H9 (cell line): Measurements from ENCODE around the gene MYOZ3. TPM values are rescaled to one million over a fixed set of nuclear protein-coding genes. Genes with fewer than 3 reads are reported as not detected.

Source experiments
- DNase-seq: peaks from one replicate; pipeline ENCODE4 v3.0.0-alpha.2; 2017
- H2AFZ ChIP-seq: one replicate; pipeline ENCODE4 v1.6.1; 2013; ENCODE audit warnings: mild to moderate bottlenecking, low read length, control low read depth, moderate library complexity
- H2AK5ac ChIP-seq: 2 replicates; pipeline ENCODE4 v1.6.1; 2013; ENCODE audit warnings: low read length, control low read depth, mixed read lengths; ENCODE audit not compliant: insufficient read length
- H2BK120ac ChIP-seq: one replicate; pipeline ENCODE4 v1.6.1; 2013; ENCODE audit warnings: low read depth, mild to moderate bottlenecking, low read length, control low read depth, inconsistent platforms; ENCODE audit not compliant: poor library complexity, severe bottlenecking
- H2BK12ac ChIP-seq: 2 replicates; pipeline ENCODE4 v1.6.1; 2013; ENCODE audit warnings: low read length, control low read depth, mixed read lengths, low read depth; ENCODE audit not compliant: insufficient read length
- H2BK15ac ChIP-seq: 2 replicates; pipeline ENCODE4 v1.6.1; 2013; ENCODE audit warnings: low read depth, low read length, control low read depth
- H2BK20ac ChIP-seq: one replicate; pipeline ENCODE4 v1.6.1; 2013; ENCODE audit warnings: low read depth, mild to moderate bottlenecking, low read length, control low read depth, inconsistent platforms; ENCODE audit not compliant: poor library complexity, severe bottlenecking
- H2BK5ac ChIP-seq: 2 replicates; pipeline ENCODE4 v1.6.1; 2013; ENCODE audit warnings: low read length, control low read depth, mixed read lengths; ENCODE audit not compliant: insufficient read length
- H3K14ac ChIP-seq: 2 replicates; pipeline ENCODE4 v1.6.1; 2013; ENCODE audit warnings: low read length, control low read depth; ENCODE audit not compliant: insufficient read depth
- H3K18ac ChIP-seq: 2 replicates; pipeline ENCODE4 v1.6.1; 2013; ENCODE audit warnings: low read depth, mild to moderate bottlenecking, mixed read lengths, low read length, control low read depth; ENCODE audit not compliant: insufficient read length
- H3K23ac ChIP-seq: 2 replicates; pipeline ENCODE4 v1.6.1; 2013; ENCODE audit warnings: low read length, control low read depth, mixed read lengths, low read depth; ENCODE audit not compliant: insufficient read length
- H3K23me2 ChIP-seq: 2 replicates; pipeline ENCODE4 v1.6.1; 2013; ENCODE audit warnings: low read depth, mild to moderate bottlenecking, mixed read lengths, low read length, control low read depth; ENCODE audit not compliant: insufficient read length, poor library complexity, severe bottlenecking
- H3K27ac ChIP-seq: 2 replicates; pipeline ENCODE4 v1.5.1; 2013; ENCODE audit warnings: low read length, control low read depth, mixed read lengths, low read depth; ENCODE audit not compliant: insufficient read length
- H3K27me3 ChIP-seq: 2 replicates; pipeline ENCODE4 v1.6.1; 2013; ENCODE audit warnings: low read length, control low read depth, inconsistent platforms; ENCODE audit not compliant: insufficient read depth
- H3K4ac ChIP-seq: 2 replicates; pipeline ENCODE4 v1.6.1; 2013; ENCODE audit warnings: low read depth, mild to moderate bottlenecking, control low read depth, inconsistent platforms, low read length, moderate library complexity
- H3K4me1 ChIP-seq: 2 replicates; pipeline ENCODE4 v1.6.1; 2013; ENCODE audit warnings: low read length, control low read depth, inconsistent platforms; ENCODE audit not compliant: insufficient read depth
- H3K4me2 ChIP-seq: 2 replicates; pipeline ENCODE4 v1.6.1; 2013; ENCODE audit warnings: low read length, control low read depth, mixed read lengths; ENCODE audit not compliant: insufficient read length, insufficient read depth
- H3K56ac ChIP-seq: 2 replicates; pipeline ENCODE4 v1.6.1; 2013; ENCODE audit warnings: low read depth, mild to moderate bottlenecking, mixed read lengths, low read length, control low read depth; ENCODE audit not compliant: insufficient read length
- H3K79me1 ChIP-seq: 2 replicates; pipeline ENCODE4 v1.6.1; 2013; ENCODE audit warnings: low read depth, mild to moderate bottlenecking, moderate library complexity, low read length, control low read depth, inconsistent platforms; ENCODE audit not compliant: insufficient read depth, poor library complexity, severe bottlenecking
- H3K79me2 ChIP-seq: 2 replicates; pipeline ENCODE4 v1.6.1; 2013; ENCODE audit warnings: low read length, control low read depth, inconsistent platforms; ENCODE audit not compliant: insufficient read depth
- H3K9ac ChIP-seq: 2 replicates; pipeline ENCODE4 v1.6.1; 2013; ENCODE audit warnings: low read length, control low read depth, mixed read lengths; ENCODE audit not compliant: insufficient read length; ENCODE audit errors: extremely low read depth
- H3K9me3 ChIP-seq: one replicate; pipeline ENCODE4 v1.6.1; 2013; ENCODE audit warnings: low read depth, low read length, inconsistent platforms; ENCODE audit not compliant: control insufficient read depth
- H3T11ph ChIP-seq: one replicate; pipeline ENCODE4 v1.6.1; 2013; ENCODE audit warnings: mild to moderate bottlenecking, low read length, control low read depth, inconsistent platforms
- H4K20me1 ChIP-seq: one replicate; pipeline ENCODE4 v1.6.1; 2013; ENCODE audit not compliant: control insufficient read depth, insufficient read length, insufficient read depth
- H4K5ac ChIP-seq: 2 replicates; pipeline ENCODE4 v1.6.1; 2013; ENCODE audit warnings: low read depth, mild to moderate bottlenecking, mixed read lengths, low read length, control low read depth; ENCODE audit not compliant: insufficient read length
- H4K8ac ChIP-seq: replicated peaks from 2 replicates; pipeline ENCODE4 v1.6.1; 2013; ENCODE audit warnings: low read length, control low read depth, mixed read lengths, low read depth; ENCODE audit not compliant: insufficient read length
- H4K91ac ChIP-seq: 2 replicates; pipeline ENCODE4 v1.6.1; 2013; ENCODE audit warnings: low read depth, mild to moderate bottlenecking, moderate library complexity, mixed read lengths, low read length, control low read depth; ENCODE audit not compliant: insufficient read length
- H3K27ac Mint-ChIP-seq, 3 experiments: 2 replicates in 2 of 3; 3 replicates in 1 of 3; pipeline ENCODE4 v1.8.0; 2020 to 2021; ENCODE audit warnings: mixed read lengths in 3 of 3, mild to moderate bottlenecking in 1 of 3, moderate library complexity in 1 of 3
- H3K27me3 Mint-ChIP-seq: 2 replicates; pipeline ENCODE4 v1.8.0; 2021; ENCODE audit warnings: low read depth, mild to moderate bottlenecking, moderate library complexity, mixed read lengths
- H3K36me3 Mint-ChIP-seq, 3 experiments: 2 replicates in 2 of 3; 3 replicates in 1 of 3; pipeline ENCODE4 v1.8.0; 2020 to 2021; ENCODE audit warnings: low read depth in 3 of 3, mixed read lengths in 3 of 3; ENCODE audit not compliant: insufficient read depth in 1 of 3
- H3K4me1 Mint-ChIP-seq, 2 experiments: 2 replicates each; pipeline ENCODE4 v1.8.0; 2020; ENCODE audit warnings: mixed read lengths in 2 of 2
- H3K4me3 Mint-ChIP-seq, 2 experiments: 2 replicates in 1 of 2; 3 replicates in 1 of 2; pipeline ENCODE4 v1.8.0; 2020 to 2021; ENCODE audit warnings: mild to moderate bottlenecking in 2 of 2, mixed read lengths in 2 of 2, moderate library complexity in 1 of 2
- H3K9me3 Mint-ChIP-seq, 2 experiments: 2 replicates in 1 of 2; 3 replicates in 1 of 2; pipeline ENCODE4 v1.8.0; 2020; ENCODE audit warnings: mild to moderate bottlenecking in 2 of 2, mixed read lengths in 2 of 2, moderate library complexity in 1 of 2
- CTCF ChIP-seq: fragments of 200-600 bp; sonication (generic); conservative IDR thresholded peaks from 3 replicates; pipeline ENCODE4 v1.8.0; 2021; ENCODE audit warnings: antibody characterized with exemption, mild to moderate bottlenecking
- WGBS: extraction: QIAGEN DNeasy Blood & Tissue Kit; methylation state at CpG from one replicate; pipeline ENCODE4 v1.1.7; 2013; ENCODE audit warnings: missing lambda C conversion rate, low lambda C conversion rate, mixed read lengths; ENCODE audit not compliant: insufficient read length; ENCODE audit errors: extremely low coverage; 5-methylcytosine and 5-hydroxymethylcytosine counted together
- total RNA-seq: library from RNA; stranded (reverse); gene quantifications from 2 replicates; pipeline ENCODE4 v1.2.1, GENCODE V29; 2021

The MYOZ3 gene
- total RNA-seq, 1 experiment from 2014 or later, result 18.1 TPM

DNA sequence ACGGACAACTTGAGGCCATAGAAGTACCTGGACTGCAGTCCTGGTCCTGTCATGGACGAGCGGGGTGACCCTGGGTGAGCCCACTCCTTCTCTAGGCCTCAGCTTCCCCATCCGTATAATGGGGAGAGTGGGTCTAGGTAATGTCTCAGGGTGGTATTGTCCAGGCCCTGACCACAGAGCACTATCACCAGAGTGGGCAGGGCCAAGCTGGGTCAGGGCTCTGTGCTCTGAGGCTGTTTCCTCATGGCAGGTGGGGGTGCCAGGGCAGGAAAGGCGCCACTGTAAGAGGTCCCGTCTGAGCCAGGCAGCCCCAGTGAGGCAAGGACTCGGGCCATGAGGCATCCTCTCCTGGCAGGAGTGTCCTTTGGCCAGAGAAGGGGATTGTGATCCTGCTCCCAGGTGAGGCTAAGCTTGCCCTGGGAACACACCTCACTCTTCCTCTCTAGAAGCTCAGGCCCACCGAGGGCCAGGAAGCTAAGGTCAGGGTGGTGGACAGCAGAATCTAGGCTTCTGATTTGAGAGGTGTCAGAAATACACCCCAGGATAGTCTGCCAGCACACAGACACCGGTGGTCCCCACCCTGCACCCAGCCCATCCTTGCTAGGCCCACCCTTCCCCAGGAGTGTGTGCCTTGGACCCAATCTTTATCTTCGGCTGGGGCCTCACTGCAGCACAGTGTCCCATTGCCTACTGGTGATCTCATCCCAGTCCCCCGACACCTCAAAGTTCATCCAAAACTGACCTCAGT, 1.5 kb upstream of the MYOZ3 start:
- Histone ChIP-seq H3K9me3 (no peaks in the 10 kb centered on the region), H3K18ac (no peak overlapping the region), H3K23me2 (peaks cover 4% of the 10 kb centered on the region), H2BK15ac (no peak overlapping the region), H3K27me3 (no peaks in the 10 kb centered on the region; the same call in 1 of the 2 replicates), H4K8ac (no peak overlapping the region), H4K20me1 (no peaks in the 10 kb centered on the region), H3K4me2 (no peak overlapping the region), H3K4ac (no peak overlapping the region), H3T11ph (no peak overlapping the region), H2BK5ac (no peak overlapping the region), H3K27ac (no peak overlapping the region), H4K5ac (no peak overlapping the region), H2AFZ (no peak overlapping the region), H2BK20ac (no peak overlapping the region), H3K56ac (no peak overlapping the region), H2AK5ac (no peak overlapping the region), H3K14ac (no peak overlapping the region; the same call in 1 of the 2 replicates), H3K4me1 (no peaks in the 10 kb centered on the region), H2BK120ac (no peak overlapping the region), H3K79me2 (no peaks in the 10 kb centered on the region), H4K91ac (no peak overlapping the region), H3K9ac (no peak overlapping the region), H2BK12ac (no peak overlapping the region), H3K79me1 (no peaks in the 10 kb centered on the region), H3K23ac (no peak overlapping the region)
- no CpG with 5 or more reads among the region's 11 CpGs for WGBS
- peak; percentile 19 for DNase-seq
- Mint-ChIP-seq H3K27me3 (peaks cover 26% of the 10 kb centered on the region), H3K36me3 (no peaks in the 10 kb centered on the region; a peak in 1 of 7 replicates), H3K4me3 (no peak overlapping the region), H3K4me1 (peaks cover 19 to 41% of the 10 kb centered on the region in 2 experiments), H3K27ac (no peak overlapping the region; a peak in 2 of 7 replicates), H3K9me3 (no peaks in the 10 kb centered on the region)
- no peak for TF ChIP-seq CTCF
